ENCODE measurements around the gene AGER.
"Not testable (repeated sequence)": the region's sequence is repeated elsewhere in the genome, so short reads cannot be mapped to it uniquely, and the experiment has no call there.

Gene AGER

GRCh38 chr6:32190054-32190851, 6.2 kb upstream of the AGER start, which contains the start of gene PBX2:
TSS of gene PBX2 (minus strand) at chr6:32190202. CDS start at chr6:32189915, 287 bp downstream.
- Mint-ChIP-seq H3K27me3 (ENCODE audit: low read depth) (no peaks in the 10 kb centered on the region), H3K36me3 (ENCODE audit: low read depth) (peaks cover 24% of the 10 kb centered on the region), H3K27ac (peak within 1 kb of the TSS; percentile 99 to 100 (median 100)), H3K9me3 (no peaks in the 10 kb centered on the region), H3K4me3 (peak within 1 kb of the TSS; percentile 97 to 99 (median 98)), H3K4me1 (peaks cover 72% of the 10 kb centered on the region)
- no peak for TF ChIP-seq CTCF (IDR thresholded peaks at IDR 0.05; ENCODE audit: unreplicated experiment in 3 of 3)

- H3K4me1 Mint-ChIP-seq: peaks cover 66% of the 10 kb centered on the region
- H3K27me3 Mint-ChIP-seq (ENCODE audit: low read depth): no peaks in the 10 kb centered on the region
These were observed 5.6 kb upstream of the AGER start for GRCh38 chr6:32189742-32190053.

GRCh38 chr6:32189069-32189741, 5.2 kb upstream of the AGER start:
- peaks cover 63% of the 10 kb centered on the region for H3K4me1 Mint-ChIP-seq
- peak overlapping the region; percentile 99 to 100 (median 99) for H3K27ac Mint-ChIP-seq
- H3K27me3 Mint-ChIP-seq (ENCODE audit: low read depth): no peaks in the 10 kb centered on the region
- H3K36me3 Mint-ChIP-seq (ENCODE audit: low read depth): peaks cover 24% of the 10 kb centered on the region
- no peak for TF ChIP-seq CTCF (IDR thresholded peaks at IDR 0.05; ENCODE audit: unreplicated experiment in 3 of 3)
- no peaks in the 10 kb centered on the region for H3K9me3 Mint-ChIP-seq
- H3K4me3 Mint-ChIP-seq: peak overlapping the region; percentile 97 to 99 (median 98)

More at GRCh38 chr6:32189742-32190053, 5.6 kb upstream of the AGER start:
- H3K4me3 Mint-ChIP-seq: peak overlapping the region; percentile 97 to 99 (median 98)
- H3K27ac Mint-ChIP-seq: peak overlapping the region; percentile 99 to 100 (median 99)
- TF ChIP-seq CTCF (IDR thresholded peaks at IDR 0.05; ENCODE audit: unreplicated experiment in 3 of 3): no peak
- H3K36me3 Mint-ChIP-seq (ENCODE audit: low read depth): peaks cover 24% of the 10 kb centered on the region
- no peaks in the 10 kb centered on the region for H3K9me3 Mint-ChIP-seq

- Mint-ChIP-seq H3K9me3 (no peaks in the 10 kb centered on the region), H3K27me3 (ENCODE audit: low read depth) (no peaks in the 10 kb centered on the region), H3K4me1 (peaks cover 56% of the 10 kb centered on the region), H3K4me3 (peak overlapping the region; percentile 97 to 99 (median 98)), H3K36me3 (ENCODE audit: low read depth) (peaks cover 24% of the 10 kb centered on the region), H3K27ac (peak overlapping the region; percentile 99 to 100 (median 99))
- no peak for TF ChIP-seq CTCF (IDR thresholded peaks at IDR 0.05; ENCODE audit: unreplicated experiment in 3 of 3)
These were observed 4.5 kb upstream of the AGER start for GRCh38 chr6:32188381-32189068.

- H3K27me3 Mint-ChIP-seq (ENCODE audit: low read depth); H3K9me3 Mint-ChIP-seq: not testable (repeated sequence)
- Mint-ChIP-seq H3K27ac (peak overlapping the region; percentile 99 to 100 (median 99)), H3K4me3 (peak overlapping the region; percentile 97 to 99 (median 98)), H3K4me1 (peaks cover 52% of the 10 kb centered on the region), H3K36me3 (ENCODE audit: low read depth) (peaks cover 24% of the 10 kb centered on the region)
These were observed 3.8 kb upstream of the AGER start for GRCh38 chr6:32187725-32188380.
